MCF 10A (cell line): ENCODE results near the gene DLG2. TPM values are rescaled to one million over a fixed set of nuclear protein-coding genes. Genes with fewer than 3 reads are reported as not detected.
"Not testable (repeated sequence)": the region's sequence is repeated elsewhere in the genome, so short reads cannot be mapped to it uniquely, and the experiment has no call there.

Source experiments
- BruUV-seq: library from RNA; stranded (reverse); fragments of 400-500 nt; replicated peaks from 2 replicates; lab custom pipeline; 2021; lab: Mats Ljungman, UMichigan
- CTCF ChIA-PET: fragments of 300-600 bp; sonication (Branson Sonifier 250); formaldehyde crosslinking; extraction: SDS; loops from one replicate; lab custom pipeline; 2021; ENCODE audit warnings: antibody characterized with exemption, inconsistent platforms; lab: Yijun Ruan, JAX
- POLR2A ChIA-PET: fragments of 300-600, 350-650 bp; sonication (Branson Sonifier 250); formaldehyde crosslinking; extraction: SDS; loops from one replicate; lab custom pipeline; 2020; ENCODE audit warnings: antibody characterized with exemption, inconsistent platforms; lab: Yijun Ruan, JAX
- DNase-seq: peaks from one replicate; pipeline ENCODE4 v3.0.0-alpha.2; 2018; ENCODE audit not compliant: unreplicated experiment
- H3K27ac Mint-ChIP-seq: one replicate; pipeline ENCODE4 v1.8.0; 2022; ENCODE audit warnings: mild to moderate bottlenecking, low read depth, mixed read lengths; ENCODE audit not compliant: unreplicated experiment
- H3K27me3 Mint-ChIP-seq: one replicate; pipeline ENCODE4 v1.8.0; 2022; ENCODE audit warnings: mixed read lengths; ENCODE audit not compliant: insufficient read depth, unreplicated experiment
- H3K36me3 Mint-ChIP-seq: one replicate; pipeline ENCODE4 v1.8.0; 2022; ENCODE audit warnings: mild to moderate bottlenecking, moderate library complexity, mixed read lengths; ENCODE audit not compliant: insufficient read depth, unreplicated experiment
- H3K4me1 Mint-ChIP-seq: one replicate; pipeline ENCODE4 v1.8.0; 2022; ENCODE audit warnings: mixed read lengths; ENCODE audit not compliant: insufficient read depth, unreplicated experiment
- H3K4me3 Mint-ChIP-seq: one replicate; pipeline ENCODE4 v1.8.0; 2022; ENCODE audit warnings: mild to moderate bottlenecking, moderate library complexity, mixed read lengths; ENCODE audit not compliant: unreplicated experiment
- H3K9me3 Mint-ChIP-seq: one replicate; pipeline ENCODE4 v1.8.0; 2022; ENCODE audit warnings: mixed read lengths; ENCODE audit not compliant: unreplicated experiment
- intact Hi-C: fragments of 100-400 bp; cut with micrococcal nuclease; formaldehyde crosslinking; loops from 2 replicates; pipeline ENCODE4 v1.14.1; 2022
- total RNA-seq: library from RNA; stranded (reverse); gene quantifications from 2 replicates; pipeline ENCODE4 v1.2.3, GENCODE V29; 2022
- TF ChIP-seq, protein P1 (sequence below): fragments of 200-600 bp; IDR thresholded peaks from one replicate; pipeline ENCODE4 v1.8.0; 2022; ENCODE audit warnings: antibody characterized with exemption, mild to moderate bottlenecking; ENCODE audit not compliant: unreplicated experiment

The DLG2 gene
- total RNA-seq, 1 experiment from 2014 or later: 0.26 TPM

DNA sequence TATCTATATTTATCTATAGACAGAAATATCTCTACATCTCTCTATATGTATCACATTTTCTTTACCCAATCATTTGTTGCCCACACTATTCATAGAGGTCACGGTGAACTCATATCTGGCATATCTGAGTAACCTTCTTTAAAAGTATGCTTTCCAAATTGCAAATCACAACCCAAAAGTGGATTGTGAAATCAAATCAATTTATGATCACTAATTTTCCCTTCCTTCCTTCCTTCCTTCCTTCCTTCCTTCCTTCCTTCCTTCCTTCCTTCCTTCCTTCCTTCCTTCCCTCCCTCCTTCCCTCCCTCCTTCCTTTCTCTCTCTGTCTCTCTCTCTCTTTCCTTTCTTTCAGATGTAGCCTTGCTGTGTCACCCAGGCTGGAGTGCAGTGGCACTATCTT lies 1893.0 kb downstream of the DLG2 start:
- Mint-ChIP-seq H3K36me3 (no peaks in the 10 kb centered on the region), H3K4me3 (no peak overlapping the region), H3K27ac (no peak overlapping the region), H3K27me3 (peaks cover 30% of the 10 kb centered on the region), H3K9me3 (no peaks in the 10 kb centered on the region), H3K4me1 (no peaks in the 10 kb centered on the region)
- ChIA-PET CTCF (no interaction called here), POLR2A (no interaction called here)
- no TSS peak for BruUV-seq
- intact Hi-C loops: no loop called here
- DNase-seq: no peak
- TF ChIP-seq, protein P1, sequence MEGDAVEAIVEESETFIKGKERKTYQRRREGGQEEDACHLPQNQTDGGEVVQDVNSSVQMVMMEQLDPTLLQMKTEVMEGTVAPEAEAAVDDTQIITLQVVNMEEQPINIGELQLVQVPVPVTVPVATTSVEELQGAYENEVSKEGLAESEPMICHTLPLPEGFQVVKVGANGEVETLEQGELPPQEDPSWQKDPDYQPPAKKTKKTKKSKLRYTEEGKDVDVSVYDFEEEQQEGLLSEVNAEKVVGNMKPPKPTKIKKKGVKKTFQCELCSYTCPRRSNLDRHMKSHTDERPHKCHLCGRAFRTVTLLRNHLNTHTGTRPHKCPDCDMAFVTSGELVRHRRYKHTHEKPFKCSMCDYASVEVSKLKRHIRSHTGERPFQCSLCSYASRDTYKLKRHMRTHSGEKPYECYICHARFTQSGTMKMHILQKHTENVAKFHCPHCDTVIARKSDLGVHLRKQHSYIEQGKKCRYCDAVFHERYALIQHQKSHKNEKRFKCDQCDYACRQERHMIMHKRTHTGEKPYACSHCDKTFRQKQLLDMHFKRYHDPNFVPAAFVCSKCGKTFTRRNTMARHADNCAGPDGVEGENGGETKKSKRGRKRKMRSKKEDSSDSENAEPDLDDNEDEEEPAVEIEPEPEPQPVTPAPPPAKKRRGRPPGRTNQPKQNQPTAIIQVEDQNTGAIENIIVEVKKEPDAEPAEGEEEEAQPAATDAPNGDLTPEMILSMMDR: no peak

DNA sequence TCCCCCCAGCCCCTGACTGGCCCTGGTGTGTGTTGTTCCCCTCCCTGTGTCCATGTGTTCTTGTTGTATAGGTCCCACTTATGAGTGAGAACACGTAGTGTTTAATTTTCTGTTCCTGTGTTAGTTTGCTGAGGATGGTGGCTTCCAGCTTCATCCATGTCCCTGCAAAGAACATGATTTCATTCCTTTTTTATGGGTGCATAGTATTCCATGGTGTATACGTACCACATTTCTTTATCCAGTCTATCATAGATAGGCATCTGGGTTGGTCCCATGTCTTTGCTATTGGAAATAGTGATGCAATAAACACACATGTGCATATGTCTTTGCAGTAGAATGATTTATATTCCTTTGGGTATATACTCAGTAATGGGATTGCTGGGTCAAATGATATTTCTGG lies 1895.9 kb downstream of the DLG2 start:
- H3K4me1 Mint-ChIP-seq, H3K36me3 Mint-ChIP-seq, H3K9me3 Mint-ChIP-seq, H3K27ac Mint-ChIP-seq, intact Hi-C loops, POLR2A ChIA-PET, H3K4me3 Mint-ChIP-seq, DNase-seq, BruUV-seq: not testable (repeated sequence)
- peaks cover 39% of the 10 kb centered on the region for H3K27me3 Mint-ChIP-seq
- CTCF ChIA-PET: interaction anchor here (0.7 kb wide), 1 partner anchor 439 kb away, joined by 3 read pairs; no protein-coding TSS in a partner anchor

DNA sequence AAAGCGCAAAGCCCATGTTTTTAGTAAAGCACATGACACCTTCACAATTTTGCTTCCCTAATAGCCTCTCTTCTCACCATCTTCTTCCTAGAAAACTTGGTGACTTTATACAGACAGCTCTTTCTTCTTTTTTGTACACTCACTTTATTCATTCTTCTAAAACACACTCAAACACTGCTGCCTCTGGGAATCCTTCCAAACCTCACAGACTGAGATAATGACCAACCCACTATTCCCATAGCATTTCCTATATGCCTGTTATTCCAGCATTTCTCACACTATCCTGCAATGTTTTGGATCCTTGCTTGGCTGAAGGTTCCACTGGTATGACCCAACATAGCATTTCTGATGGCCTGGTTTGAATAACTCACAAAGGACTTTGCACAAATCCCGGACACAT lies 1898.9 kb downstream of the DLG2 start:
- no TSS peak for BruUV-seq
- Mint-ChIP-seq H3K36me3 (no peaks in the 10 kb centered on the region), H3K4me3 (no peak overlapping the region), H3K9me3 (no peaks in the 10 kb centered on the region), H3K4me1 (peaks cover 5% of the 10 kb centered on the region), H3K27ac (no peak overlapping the region), H3K27me3 (peaks cover 56% of the 10 kb centered on the region)
- ChIA-PET POLR2A (no interaction called here), CTCF (no interaction called here)
- no peak for DNase-seq
- TF ChIP-seq, protein P1: no peak
- intact Hi-C loops: no loop called here

DNA sequence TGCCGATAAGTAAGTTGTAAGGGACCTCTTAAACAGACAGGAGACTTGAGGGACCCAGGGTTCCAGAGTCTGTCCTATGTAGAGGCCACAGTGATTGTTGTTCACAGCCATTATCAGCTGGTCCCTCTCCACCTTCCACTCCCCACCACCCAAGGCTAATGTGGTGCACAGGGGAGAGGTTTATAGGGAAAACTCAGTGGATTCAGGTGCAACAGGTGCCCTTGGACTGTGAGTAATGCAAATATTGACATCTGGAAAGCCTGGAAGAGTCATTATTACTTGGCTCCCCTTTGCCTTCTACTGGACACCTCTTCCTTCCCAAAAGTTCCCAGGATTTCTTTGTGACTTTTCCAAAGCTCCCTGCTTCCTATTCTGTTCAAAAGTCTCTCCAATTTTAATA lies 1899.9 kb downstream of the DLG2 start:
- Mint-ChIP-seq H3K36me3 (no peaks in the 10 kb centered on the region), H3K27ac (no peak overlapping the region), H3K4me1 (peaks cover 5% of the 10 kb centered on the region), H3K27me3 (peaks cover 53% of the 10 kb centered on the region), H3K9me3 (no peaks in the 10 kb centered on the region), H3K4me3 (no peak overlapping the region)
- BruUV-seq: no TSS peak
- no peak for DNase-seq
- ChIA-PET POLR2A (no interaction called here), CTCF (interaction anchor here (0.8 kb wide), 1 partner anchor 434 kb away, joined by 5 read pairs; no protein-coding TSS in a partner anchor)
- intact Hi-C loops: no loop called here
- TF ChIP-seq, protein P1: no peak
